GM19372 (cell line): ENCODE measurements around the gene STEAP4.

Experiments
- ATAC-seq: cut with Tn5 transposase; IDR thresholded peaks from one replicate; pipeline ENCODE4 v1.9.1; 2021; ENCODE audit warnings: mild to moderate bottlenecking, low read depth, moderate library complexity; ENCODE audit not compliant: unreplicated experiment

STEAP4 gene

DNA sequence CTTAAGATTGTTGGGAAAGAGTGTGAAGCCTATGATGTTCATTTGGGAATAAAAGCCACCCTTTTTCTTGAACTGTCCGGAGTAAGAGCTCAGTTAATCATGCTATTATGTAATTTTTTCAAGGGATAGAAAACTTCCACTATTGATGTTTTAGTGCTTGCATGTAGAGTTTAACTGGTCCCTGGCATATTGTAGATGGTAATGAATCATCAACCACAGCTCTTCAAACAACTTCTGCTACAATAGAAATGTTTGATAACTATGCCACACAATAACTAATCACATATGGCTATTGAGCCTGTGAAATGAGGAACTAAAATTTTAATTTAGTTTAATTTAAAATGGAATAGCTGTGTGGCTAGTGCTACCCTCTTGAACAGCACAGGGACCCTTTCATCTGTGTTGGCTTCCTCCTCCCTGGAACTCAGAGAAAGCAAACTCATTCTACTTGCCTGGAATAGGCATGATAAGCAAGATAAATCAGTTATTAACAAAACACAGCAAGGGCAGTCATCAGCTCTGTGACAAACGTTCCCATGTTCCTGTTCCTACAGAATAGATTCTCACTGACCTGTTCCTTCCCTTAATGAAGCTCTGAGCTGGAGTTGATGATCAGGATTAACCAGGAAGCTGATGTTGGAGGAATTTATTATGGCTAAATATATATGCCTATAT, 82.0 kb downstream of the STEAP4 start:
- ATAC-seq, result no peak

DNA sequence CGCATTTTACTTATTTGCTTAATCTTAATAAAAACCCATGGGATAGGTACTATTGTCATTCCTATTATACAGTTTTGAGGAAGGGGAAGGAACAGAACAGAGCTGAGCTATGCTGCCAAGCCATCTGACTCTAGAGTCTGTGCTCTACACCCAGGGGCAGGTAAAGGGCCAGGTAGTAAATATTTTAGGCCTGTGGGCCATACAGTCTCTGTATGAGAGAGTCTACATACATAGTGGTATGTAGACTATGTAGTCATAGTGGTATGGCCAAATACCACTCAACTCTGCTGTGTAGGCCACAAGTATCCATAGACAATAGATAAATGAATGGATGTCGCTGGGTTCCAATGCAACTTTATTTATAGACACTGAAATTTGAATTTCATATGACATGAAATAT, 83.4 kb downstream of the STEAP4 start:
- ATAC-seq, result no peak
